Measurements from ENCODE around the gene NAALADL2. TPM values are rescaled to one million over a fixed set of nuclear protein-coding genes. Genes with fewer than 3 reads are reported as not detected.

Gene NAALADL2
- total RNA-seq, 4 donors from 2014 or later, result 10.3 to 16.7 (median 10.9) TPM

GRCh38 chr3:174931473-174932353, 72.6 kb downstream of the NAALADL2 start:
- no peak overlapping the region for H3K4me3 ChIP-seq

GRCh38 chr3:174936590-174936989, 77.5 kb downstream of the NAALADL2 start:
- no peaks in the 10 kb centered on the region for H3K36me3 ChIP-seq
- no peaks in the 10 kb centered on the region for H3K27me3 ChIP-seq
- H3K4me3 ChIP-seq, result no peak overlapping the region
- DNase-seq (ENCODE audit: low spot score in 2 of 2), result no peak
- TF ChIP-seq EP300 (IDR thresholded peaks at IDR 0.05) (no peak), POLR2A (IDR thresholded peaks at IDR 0.05) (no peak), CTCF (IDR thresholded peaks at IDR 0.05) (no peak)
- WGBS, 2 donors, result 90 to 95% methylated on average over 4 of the region's 4 CpGs
- no peak overlapping the region for H3K27ac ChIP-seq
- peaks cover 0 to 4% (median 0%) of the 10 kb centered on the region in 4 donors for H3K9me3 ChIP-seq
- H3K4me1 ChIP-seq, result no peaks in the 10 kb centered on the region

More at GRCh38 chr3:174931473-174932353, 72.6 kb downstream of the NAALADL2 start:
- Histone ChIP-seq H3K4me1 (no peaks in the 10 kb centered on the region), H3K36me3 (no peaks in the 10 kb centered on the region), H3K9me3 (peaks cover 0 to 4% (median 0%) of the 10 kb centered on the region in 4 donors), H3K27me3 (no peaks in the 10 kb centered on the region), H3K27ac (no peak overlapping the region)
- no peak for DNase-seq (ENCODE audit: low spot score in 2 of 2)
- TF ChIP-seq POLR2A (IDR thresholded peaks at IDR 0.05) (no peak), EP300 (IDR thresholded peaks at IDR 0.05) (no peak), CTCF (IDR thresholded peaks at IDR 0.05) (no peak)
- 48 to 91% methylated on average over 2 of the region's 2 CpGs for WGBS, 2 donors

GRCh38 chr3:174937478-174937877, 78.3 kb downstream of the NAALADL2 start:
- no peak for DNase-seq (ENCODE audit: low spot score in 2 of 2)
- TF ChIP-seq EP300 (IDR thresholded peaks at IDR 0.05) (no peak), POLR2A (IDR thresholded peaks at IDR 0.05) (no peak), CTCF (IDR thresholded peaks at IDR 0.05) (no peak)
- no peaks in the 10 kb centered on the region for H3K4me1 ChIP-seq
- H3K4me3 ChIP-seq, result no peak overlapping the region
- no peaks in the 10 kb centered on the region for H3K27me3 ChIP-seq
- H3K9me3 ChIP-seq, result peaks cover 0 to 6% (median 0%) of the 10 kb centered on the region in 4 donors
- no peak overlapping the region for H3K27ac ChIP-seq
- H3K36me3 ChIP-seq, result no peaks in the 10 kb centered on the region

GRCh38 chr3:174938102-174938501, 79.0 kb downstream of the NAALADL2 start:
- H3K36me3 ChIP-seq, result no peaks in the 10 kb centered on the region
- no peak overlapping the region for H3K27ac ChIP-seq
- H3K9me3 ChIP-seq, result peaks cover 0 to 6% (median 0%) of the 10 kb centered on the region in 4 donors
- TF ChIP-seq EP300 (IDR thresholded peaks at IDR 0.05) (no peak), POLR2A (IDR thresholded peaks at IDR 0.05) (no peak)
- WGBS, 2 donors, result 64 to 79% methylated on average over 4 of the region's 4 CpGs
- no peak overlapping the region for H3K4me3 ChIP-seq
- no peaks in the 10 kb centered on the region for H3K4me1 ChIP-seq
- no peaks in the 10 kb centered on the region for H3K27me3 ChIP-seq
- DNase-seq (ENCODE audit: low spot score in 2 of 2), result no peak

- peaks cover 0 to 6% (median 0%) of the 10 kb centered on the region in 4 donors for H3K9me3 ChIP-seq
- no peaks in the 10 kb centered on the region for H3K36me3 ChIP-seq
- no peaks in the 10 kb centered on the region for H3K4me1 ChIP-seq
- DNase-seq (ENCODE audit: low spot score in 2 of 2), result no peak
- H3K4me3 ChIP-seq, result no peak overlapping the region
- no peaks in the 10 kb centered on the region for H3K27me3 ChIP-seq
- 89 to 94% methylated on average over 2 of the region's 2 CpGs for WGBS, 2 donors
- H3K27ac ChIP-seq, result no peak overlapping the region
- no peak for TF ChIP-seq CTCF (IDR thresholded peaks at IDR 0.05)
- no peak for TF ChIP-seq POLR2A (IDR thresholded peaks at IDR 0.05)
- no peak for TF ChIP-seq EP300 (IDR thresholded peaks at IDR 0.05)
These were observed 81.0 kb downstream of the NAALADL2 start for GRCh38 chr3:174940151-174940550.
